Keratinocyte (primary cell): Measurements from ENCODE around the gene DEXI.

Source experiments
- EZH2 ChIP-seq: IDR thresholded peaks from one replicate; pipeline ENCODE4 v1.6.1; 2012; ENCODE audit warnings: inconsistent platforms, mild to moderate bottlenecking, low read length, moderate library complexity
- TF ChIP-seq, protein P1 (sequence below), 3 experiments: IDR thresholded peaks in 1 of 3; conservative IDR thresholded peaks in 1 of 3; optimal IDR thresholded peaks in 1 of 3; 2 replicates in 2 of 3; 3 replicates in 1 of 3; pipeline versions ENCODE3 to v1.5.1; 2011; ENCODE audit warnings: low read length in 3 of 3, mild to moderate bottlenecking in 3 of 3, moderate library complexity in 2 of 3, control low read depth in 1 of 3, inconsistent platforms in 1 of 3; ENCODE audit not compliant: insufficient read depth in 2 of 3; ENCODE audit errors: extremely low read depth in 1 of 3

DNA sequence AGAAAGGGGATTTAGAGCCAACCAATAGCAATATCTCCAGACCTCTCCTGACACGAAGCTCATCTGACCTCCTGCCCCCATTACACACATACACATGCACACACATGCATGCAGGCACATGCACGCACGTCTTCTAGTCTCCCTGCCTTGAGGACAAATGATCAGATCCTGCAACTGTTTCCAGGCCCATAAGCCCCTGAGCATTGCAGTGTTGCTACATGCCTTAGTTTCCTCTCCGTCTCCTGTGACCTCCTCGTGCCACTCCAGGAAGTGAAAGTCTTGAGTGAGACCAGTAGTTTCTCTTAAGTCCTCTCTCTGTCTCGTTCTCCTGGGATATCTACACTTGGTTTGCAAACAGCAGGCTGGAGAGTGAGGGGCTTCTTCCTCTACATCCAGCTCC, 57.0 kb downstream of the DEXI start:
- TF ChIP-seq, protein P1, sequence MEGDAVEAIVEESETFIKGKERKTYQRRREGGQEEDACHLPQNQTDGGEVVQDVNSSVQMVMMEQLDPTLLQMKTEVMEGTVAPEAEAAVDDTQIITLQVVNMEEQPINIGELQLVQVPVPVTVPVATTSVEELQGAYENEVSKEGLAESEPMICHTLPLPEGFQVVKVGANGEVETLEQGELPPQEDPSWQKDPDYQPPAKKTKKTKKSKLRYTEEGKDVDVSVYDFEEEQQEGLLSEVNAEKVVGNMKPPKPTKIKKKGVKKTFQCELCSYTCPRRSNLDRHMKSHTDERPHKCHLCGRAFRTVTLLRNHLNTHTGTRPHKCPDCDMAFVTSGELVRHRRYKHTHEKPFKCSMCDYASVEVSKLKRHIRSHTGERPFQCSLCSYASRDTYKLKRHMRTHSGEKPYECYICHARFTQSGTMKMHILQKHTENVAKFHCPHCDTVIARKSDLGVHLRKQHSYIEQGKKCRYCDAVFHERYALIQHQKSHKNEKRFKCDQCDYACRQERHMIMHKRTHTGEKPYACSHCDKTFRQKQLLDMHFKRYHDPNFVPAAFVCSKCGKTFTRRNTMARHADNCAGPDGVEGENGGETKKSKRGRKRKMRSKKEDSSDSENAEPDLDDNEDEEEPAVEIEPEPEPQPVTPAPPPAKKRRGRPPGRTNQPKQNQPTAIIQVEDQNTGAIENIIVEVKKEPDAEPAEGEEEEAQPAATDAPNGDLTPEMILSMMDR (optimal IDR thresholded peaks at IDR 0.05 in 1 of 3, IDR thresholded peaks at IDR 0.05 in 1 of 3, conservative IDR thresholded peaks at IDR 0.05 in 1 of 3; ENCODE audit: extremely low read depth in 1 of 3, insufficient read depth in 2 of 3, low read length in 3 of 3): no peak
- no peak for TF ChIP-seq EZH2
